ENCODE measurements around the gene RRAD.

DNA sequence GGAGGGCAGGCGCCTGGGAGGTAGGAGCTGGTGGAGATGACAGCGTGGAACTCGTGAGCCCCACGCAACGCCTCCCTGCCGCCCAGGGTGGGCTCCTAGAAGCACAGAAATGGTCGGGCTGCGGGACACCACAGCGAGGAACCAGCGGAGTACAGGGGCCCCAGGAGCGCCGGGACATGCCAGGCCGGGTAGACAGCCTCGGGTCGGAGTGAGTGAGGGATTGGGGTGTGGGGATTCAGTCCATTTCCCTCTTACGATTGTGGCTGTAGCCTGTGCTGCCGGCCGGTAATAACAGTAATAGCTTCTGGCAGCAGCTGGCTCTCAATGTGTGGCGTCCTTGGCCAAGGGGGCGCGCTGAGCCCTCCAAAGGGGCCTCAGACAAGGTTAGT is 23.5 kb upstream of the RRAD start:
- TF ChIP-seq CTCF (IDR thresholded peaks at IDR 0.05) (no peak), EZH2 (IDR thresholded peaks at IDR 0.05) (peak; percentile 63), EZH2phosphoT487 (IDR thresholded peaks at IDR 0.05) (peak; percentile 56)

Data from neural progenitor cell (in vitro differentiated cells).